Mesenchymal stem cell (in vitro differentiated cells and primary cell): ENCODE measurements around the gene SFRP5.

Source experiments
- DNase-seq: peaks from one replicate; pipeline ENCODE4 v3.0.0-alpha.2; 2013
- H2AFZ ChIP-seq: one replicate; pipeline ENCODE4 v1.6.1; 2013; ENCODE audit warnings: low read depth, mild to moderate bottlenecking, control low read depth, inconsistent platforms, low read length, moderate library complexity
- H2AK5ac ChIP-seq: 2 replicates; pipeline ENCODE4 v1.6.1; 2013; ENCODE audit warnings: low read length, moderate library complexity, mild to moderate bottlenecking, inconsistent platforms; ENCODE audit not compliant: severe bottlenecking
- H2BK120ac ChIP-seq: one replicate; pipeline ENCODE4 v1.6.1; 2013; ENCODE audit warnings: low read depth, mild to moderate bottlenecking, inconsistent platforms, low read length, moderate library complexity
- H2BK12ac ChIP-seq, 2 experiments: one replicate each; pipeline ENCODE4 v1.6.1; 2013; ENCODE audit warnings: inconsistent platforms in 2 of 2, low read length in 2 of 2, mild to moderate bottlenecking in 2 of 2, moderate library complexity in 2 of 2, control low read depth in 1 of 2
- H2BK15ac ChIP-seq: one replicate; pipeline ENCODE4 v1.6.1; 2013; ENCODE audit warnings: mild to moderate bottlenecking, low read depth, inconsistent platforms; ENCODE audit not compliant: poor library complexity, severe bottlenecking
- H2BK5ac ChIP-seq: 2 replicates; pipeline ENCODE4 v1.6.1; 2013; ENCODE audit warnings: low read depth, mild to moderate bottlenecking, low read length, control low read depth, inconsistent platforms; ENCODE audit not compliant: poor library complexity, severe bottlenecking
- H3K14ac ChIP-seq, 2 experiments: one replicate each; pipeline ENCODE4 v1.6.1; 2013; ENCODE audit warnings: inconsistent platforms in 2 of 2, low read length in 2 of 2, control low read depth in 1 of 2, mild to moderate bottlenecking in 1 of 2, moderate library complexity in 1 of 2
- H3K18ac ChIP-seq, 2 experiments: one replicate each; pipeline ENCODE4 v1.6.1; 2013; ENCODE audit warnings: inconsistent platforms in 2 of 2, low read length in 2 of 2, control low read depth in 1 of 2, low read depth in 1 of 2, mild to moderate bottlenecking in 1 of 2
- H3K23ac ChIP-seq, 2 experiments: one replicate each; pipeline ENCODE4 v1.6.1; 2013; ENCODE audit warnings: inconsistent platforms in 2 of 2, low read length in 2 of 2, mild to moderate bottlenecking in 2 of 2, moderate library complexity in 2 of 2, control low read depth in 1 of 2
- H3K27ac ChIP-seq: 2 replicates; pipeline ENCODE4 v1.5.1; 2013; ENCODE audit warnings: mild to moderate bottlenecking, moderate library complexity, low read length, control low read depth, inconsistent platforms; ENCODE audit not compliant: poor library complexity, severe bottlenecking
- H3K27me3 ChIP-seq, 2 experiments: 2 replicates each; pipeline versions ENCODE4 v1.6.1 to v1.7.0; 2013; ENCODE audit warnings: low read length in 2 of 2, mild to moderate bottlenecking in 2 of 2, moderate library complexity in 2 of 2, control low read depth in 1 of 2, inconsistent platforms in 1 of 2; ENCODE audit not compliant: control insufficient read depth in 1 of 2, insufficient read depth in 1 of 2
- H3K36me3 ChIP-seq, 2 experiments: 2 replicates each; pipeline versions ENCODE4 v1.6.1 to v1.7.0; 2013; ENCODE audit warnings: low read length in 2 of 2, control low read depth in 1 of 2, inconsistent platforms in 1 of 2, low read depth in 1 of 2, mild to moderate bottlenecking in 1 of 2; ENCODE audit not compliant: insufficient read depth in 2 of 2, control insufficient read depth in 1 of 2
- H3K4ac ChIP-seq, 2 experiments: one replicate each; pipeline ENCODE4 v1.6.1; 2013; ENCODE audit warnings: inconsistent platforms in 2 of 2, low read length in 2 of 2, mild to moderate bottlenecking in 2 of 2, moderate library complexity in 2 of 2, control low read depth in 1 of 2, low read depth in 1 of 2
- H3K4me1 ChIP-seq: 2 replicates; pipeline ENCODE4 v1.6.1; 2013; ENCODE audit warnings: low read depth, low read length, control low read depth; ENCODE audit not compliant: control insufficient read depth, insufficient read depth
- H3K4me2 ChIP-seq: 2 replicates; pipeline ENCODE4 v1.6.1; 2013; ENCODE audit warnings: low read length, mild to moderate bottlenecking, inconsistent platforms; ENCODE audit not compliant: poor library complexity, severe bottlenecking
- H3K4me3 ChIP-seq, 2 experiments: 2 replicates each; pipeline versions ENCODE4 v1.5.1 to v1.7.0; 2013; ENCODE audit warnings: low read length in 2 of 2, mild to moderate bottlenecking in 2 of 2, control low read depth in 1 of 2, low read depth in 1 of 2; ENCODE audit not compliant: insufficient read depth in 1 of 2
- H3K79me1 ChIP-seq: replicated peaks from 2 replicates; pipeline ENCODE4 v1.6.1; 2013; ENCODE audit warnings: mild to moderate bottlenecking, control low read depth, low read length, inconsistent platforms; ENCODE audit not compliant: poor library complexity, severe bottlenecking
- H3K9ac ChIP-seq: 2 replicates; pipeline ENCODE4 v1.7.0; 2013; ENCODE audit warnings: mild to moderate bottlenecking, low read length, moderate library complexity
- H3K9me3 ChIP-seq: 2 replicates; pipeline ENCODE4 v1.7.0; 2013; ENCODE audit warnings: mild to moderate bottlenecking, low read length; ENCODE audit not compliant: control insufficient read depth
- H4K8ac ChIP-seq: one replicate; pipeline ENCODE4 v1.6.1; 2013; ENCODE audit warnings: inconsistent platforms, mild to moderate bottlenecking, low read length, moderate library complexity
- H4K91ac ChIP-seq: one replicate; pipeline ENCODE4 v1.6.1; 2013; ENCODE audit warnings: mild to moderate bottlenecking, low read length, inconsistent platforms
- WGBS: methylation state at CpG from one replicate; pipeline ENCODE4 v1.1.7; 2013; ENCODE audit warnings: mixed read lengths; 5-methylcytosine and 5-hydroxymethylcytosine counted together

The SFRP5 gene

DNA sequence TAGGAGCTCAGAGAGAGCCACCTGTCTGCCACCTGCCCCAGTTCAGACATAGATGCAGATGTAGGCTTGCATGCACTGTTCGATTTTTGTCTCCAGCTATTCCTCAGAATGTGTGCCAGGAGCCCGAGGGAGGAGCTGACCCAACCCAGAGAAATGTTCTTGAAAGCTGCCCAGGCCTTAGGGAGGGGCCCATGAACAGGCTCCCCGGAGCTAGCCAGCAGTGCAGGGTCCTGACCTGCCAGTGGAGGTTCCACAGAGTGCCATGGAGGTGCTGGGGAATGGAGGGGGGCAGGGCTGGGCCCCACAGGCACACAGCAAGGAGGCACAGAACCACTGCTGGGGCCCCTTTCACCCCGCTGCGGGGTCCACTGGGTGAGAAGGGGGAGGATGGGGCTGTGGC, 29.6 kb upstream of the SFRP5 start:
- Histone ChIP-seq H3K4ac (no peak overlapping the region), H3K36me3 (no peaks in the 10 kb centered on the region), H3K18ac (no peak overlapping the region), H2BK12ac (no peak overlapping the region), H3K4me3 (no peak overlapping the region), H4K8ac (no peak overlapping the region), H3K23ac (no peak overlapping the region), H2BK15ac (no peak overlapping the region), H3K4me1 (no peaks in the 10 kb centered on the region), H3K9me3 (peaks cover 26% of the 10 kb centered on the region), H3K4me2 (no peak overlapping the region), H2BK120ac (no peak overlapping the region), H3K79me1 (no peaks in the 10 kb centered on the region), H3K14ac (no peak overlapping the region), H2BK5ac (no peak overlapping the region), H3K27ac (no peak overlapping the region), H3K27me3 (peaks cover 45 to 79% of the 10 kb centered on the region in 2 experiments), H2AK5ac (no peak overlapping the region), H4K91ac (no peak overlapping the region), H2AFZ (no peak overlapping the region), H3K9ac (no peak overlapping the region)
- 67% methylated on average over 5 of the region's 5 CpGs for WGBS
- DNase-seq, result no peak

DNA sequence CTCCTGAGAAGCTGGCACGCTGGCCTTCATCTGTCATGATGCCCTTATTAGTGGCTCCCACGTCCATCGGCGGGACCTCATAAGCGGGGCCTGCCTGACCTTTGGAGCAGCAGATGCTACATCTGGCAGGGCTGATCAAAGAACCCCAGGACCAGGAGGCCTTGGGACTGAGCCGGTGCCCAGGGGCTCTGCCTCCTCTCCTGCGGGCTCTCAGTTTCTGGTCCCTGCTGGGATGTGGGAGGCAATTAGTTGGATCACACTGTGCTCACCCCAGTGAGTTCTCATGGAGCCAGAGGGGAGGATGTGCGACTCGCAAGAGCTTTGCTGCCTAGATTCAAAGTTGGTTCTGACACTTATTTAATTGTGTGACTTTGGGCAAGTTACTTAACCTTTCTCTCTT, 28.7 kb upstream of the SFRP5 start:
- Histone ChIP-seq H3K27me3 (peaks cover 42 to 73% of the 10 kb centered on the region in 2 experiments), H3K18ac (no peak overlapping the region), H3K4me1 (no peaks in the 10 kb centered on the region), H4K91ac (no peak overlapping the region), H2AK5ac (no peak overlapping the region), H3K36me3 (no peaks in the 10 kb centered on the region), H3K9ac (no peak overlapping the region), H2AFZ (no peak overlapping the region), H3K4me2 (no peak overlapping the region), H2BK15ac (no peak overlapping the region), H2BK5ac (no peak overlapping the region), H3K4ac (no peak overlapping the region), H2BK12ac (no peak overlapping the region), H3K79me1 (no peaks in the 10 kb centered on the region), H4K8ac (no peak overlapping the region), H3K27ac (no peak overlapping the region), H3K14ac (no peak overlapping the region), H3K4me3 (no peak overlapping the region), H3K9me3 (peaks cover 26% of the 10 kb centered on the region), H2BK120ac (no peak overlapping the region), H3K23ac (no peak overlapping the region)
- DNase-seq, result no peak
- WGBS, result 92% methylated on average over 9 of the region's 9 CpGs

DNA sequence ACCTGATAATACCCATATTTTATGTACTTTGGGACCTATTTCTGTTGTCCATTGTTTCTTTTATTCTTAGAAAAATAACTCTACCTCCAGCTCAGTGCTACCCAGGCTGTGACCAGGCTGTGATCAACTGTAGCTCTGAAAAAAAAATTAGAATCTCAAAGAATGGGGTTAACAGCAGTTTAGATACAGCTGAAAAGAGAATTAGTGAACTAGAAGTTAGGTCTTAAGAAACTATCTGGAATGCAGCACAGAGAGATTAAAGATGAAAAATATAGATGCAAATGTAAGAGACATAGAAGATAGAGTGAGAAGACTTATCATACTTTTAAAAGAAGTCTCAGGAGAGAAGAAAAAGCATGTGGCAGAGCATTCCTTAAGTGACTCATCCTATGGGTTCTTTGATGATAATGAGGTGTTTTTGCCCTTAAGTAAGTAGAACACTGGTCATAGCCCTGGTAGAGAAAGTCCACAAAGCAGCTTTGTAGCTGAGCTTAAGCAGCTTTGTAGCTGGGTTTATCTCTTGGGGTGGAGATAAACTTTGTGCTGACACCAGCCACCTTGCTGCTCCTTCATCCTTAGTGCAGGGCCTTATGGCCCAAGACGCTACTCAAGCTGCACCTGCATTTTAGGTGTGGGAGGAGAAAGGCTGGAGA, 27.3 kb upstream of the SFRP5 start:
- WGBS, result no CpG with 5 or more reads among the region's 1 CpG

DNA sequence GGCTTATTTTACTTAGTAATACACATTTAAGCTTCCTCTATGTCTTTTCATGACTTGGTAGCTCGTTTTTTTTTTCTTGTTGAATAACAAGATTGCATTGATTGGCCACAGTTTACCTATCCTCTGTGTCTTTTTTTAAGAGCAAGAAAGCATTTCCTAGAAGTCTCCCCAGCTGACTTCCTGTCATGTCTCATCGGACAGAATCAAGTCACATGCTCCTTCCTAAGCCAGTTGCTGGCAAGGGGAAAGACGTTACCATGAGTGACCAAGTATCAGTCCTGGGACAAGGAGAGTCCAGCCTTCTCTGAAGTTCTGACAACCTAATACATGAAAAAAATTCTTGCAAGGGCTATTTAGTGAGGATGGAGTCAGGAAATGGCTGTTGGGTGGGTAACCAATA, 24.9 kb upstream of the SFRP5 start:
- Histone ChIP-seq H3K18ac (no peak overlapping the region), H3K4me1 (no peaks in the 10 kb centered on the region), H3K9me3 (peaks cover 26% of the 10 kb centered on the region), H3K79me1 (no peaks in the 10 kb centered on the region), H2BK15ac (no peak overlapping the region), H4K8ac (no peak overlapping the region), H2BK5ac (no peak overlapping the region), H2AFZ (no peak overlapping the region), H3K36me3 (no peaks in the 10 kb centered on the region), H3K4me3 (no peak overlapping the region), H3K27me3 (peaks cover 35 to 51% of the 10 kb centered on the region in 2 experiments), H3K9ac (no peak overlapping the region), H4K91ac (no peak overlapping the region), H3K4me2 (no peak overlapping the region), H3K27ac (no peak overlapping the region), H2AK5ac (no peak overlapping the region), H2BK12ac (no peak overlapping the region), H2BK120ac (no peak overlapping the region), H3K23ac (no peak overlapping the region), H3K4ac (no peak overlapping the region), H3K14ac (no peak overlapping the region)
- WGBS, result 62% methylated on average over 3 of the region's 3 CpGs
- no peak for DNase-seq

More for the DNA sequence above, 27.3 kb upstream of the SFRP5 start:
- H3K79me1 ChIP-seq, result no peaks in the 10 kb centered on the region
- no peak overlapping the region for H3K4me3 ChIP-seq
- no peak overlapping the region for H2AFZ ChIP-seq
- no peak overlapping the region for H4K8ac ChIP-seq
- H3K4ac ChIP-seq, result no peak overlapping the region
- H3K23ac ChIP-seq, result no peak overlapping the region
- H3K4me2 ChIP-seq, result no peak overlapping the region
- peaks cover 42 to 63% of the 10 kb centered on the region in 2 experiments for H3K27me3 ChIP-seq
- no peak overlapping the region for H3K27ac ChIP-seq
- no peak overlapping the region for H2BK120ac ChIP-seq
- DNase-seq, result no peak
- no peak overlapping the region for H2BK5ac ChIP-seq
- H3K14ac ChIP-seq, result no peak overlapping the region
- no peak overlapping the region for H3K18ac ChIP-seq
- no peak overlapping the region for H3K9ac ChIP-seq
- no peaks in the 10 kb centered on the region for H3K4me1 ChIP-seq
- H4K91ac ChIP-seq, result no peak overlapping the region
- no peak overlapping the region for H2AK5ac ChIP-seq
- H2BK15ac ChIP-seq, result no peak overlapping the region
- peaks cover 26% of the 10 kb centered on the region for H3K9me3 ChIP-seq
- H2BK12ac ChIP-seq, result no peak overlapping the region
- no peaks in the 10 kb centered on the region for H3K36me3 ChIP-seq
